ENCODE data around the gene UBXN4. TPM values are rescaled to one million over a fixed set of nuclear protein-coding genes. Genes with fewer than 3 reads are reported as not detected.

The UBXN4 gene
- total and polyA plus RNA-seq, 10 donors: 36.6 to 101 (median 89.1) TPM

- TF ChIP-seq POLR2AphosphoS5 (IDR thresholded peaks at IDR 0.05): no peak
- no peak for TF ChIP-seq POLR2A (IDR thresholded peaks at IDR 0.05)
- no peak for TF ChIP-seq CTCF (IDR thresholded peaks at IDR 0.05 in 8 of 11, conservative IDR thresholded peaks at IDR 0.05 in 3 of 11)
- no peak overlapping the region for H3K27ac ChIP-seq
- no peak for DNase-seq
- H3K4me3 ChIP-seq: no peak overlapping the region
- intact Hi-C loops (cut with DNase I; ENCODE audit: low total_unique reads): no loop called here
- H3K36me3 ChIP-seq: peaks cover 5 to 100% (median 95%) of the 10 kb centered on the region in 6 donors
- H3K9me3 ChIP-seq: no peaks in the 10 kb centered on the region
- H3K4me1 ChIP-seq: no peaks in the 10 kb centered on the region
- no peaks in the 10 kb centered on the region for H3K27me3 ChIP-seq (replicated peaks in 1 of 7)
Observed at GRCh38 chr2:135773917-135774316, 32.3 kb downstream of the UBXN4 start.

- DNase-seq: no peak
- no peaks in the 10 kb centered on the region for H3K4me1 ChIP-seq
- H3K27ac ChIP-seq: no peak overlapping the region
- TF ChIP-seq CTCF (IDR thresholded peaks at IDR 0.05 in 8 of 11, conservative IDR thresholded peaks at IDR 0.05 in 3 of 11) (no peak), POLR2AphosphoS5 (IDR thresholded peaks at IDR 0.05) (no peak), POLR2A (IDR thresholded peaks at IDR 0.05) (no peak)
- no peaks in the 10 kb centered on the region for H3K9me3 ChIP-seq
- intact Hi-C loops (cut with DNase I; ENCODE audit: low total_unique reads): no loop called here
- no peak overlapping the region for H3K4me3 ChIP-seq
- no peaks in the 10 kb centered on the region for H3K27me3 ChIP-seq (replicated peaks in 1 of 7)
- WGBS, 5 donors: 48 to 51% (median 50%) methylated on average over 2 of the region's 2 CpGs
- H3K36me3 ChIP-seq: peaks cover 8 to 100% (median 96%) of the 10 kb centered on the region in 6 donors
Observed at GRCh38 chr2:135775420-135775819, 33.8 kb downstream of the UBXN4 start.

DNA sequence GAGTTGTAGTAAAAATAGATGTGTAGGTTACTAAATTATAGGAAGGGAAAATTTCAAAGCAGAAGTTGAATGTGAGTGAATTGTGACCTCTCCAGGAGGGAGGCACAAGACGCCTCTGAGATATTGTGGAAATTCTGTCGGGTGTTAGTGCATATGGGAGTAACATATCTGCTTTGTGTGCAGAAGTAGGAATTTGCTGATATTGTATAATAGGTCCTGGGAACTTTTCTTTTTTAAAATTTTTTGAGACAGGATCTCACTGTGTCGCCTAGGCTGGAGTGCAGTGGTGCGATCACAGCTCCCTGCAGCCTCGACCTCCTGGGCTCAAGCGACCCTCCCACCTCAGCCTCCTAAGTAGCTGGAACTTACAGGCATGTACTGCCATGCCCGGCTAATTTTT, 34.7 kb downstream of the UBXN4 start:
- WGBS, 5 donors: 92 to 99% (median 97%) methylated on average over 7 of the region's 7 CpGs
- no peak for DNase-seq

GRCh38 chr2:135782231-135782630, 40.6 kb downstream of the UBXN4 start:
- Histone ChIP-seq H3K27ac (no peak overlapping the region), H3K4me3 (no peak overlapping the region), H3K9me3 (no peaks in the 10 kb centered on the region), H3K36me3 (peaks cover 8 to 100% (median 88%) of the 10 kb centered on the region in 6 donors), H3K4me1 (no peaks in the 10 kb centered on the region), H3K27me3 (replicated peaks in 1 of 7) (no peaks in the 10 kb centered on the region)
- DNase-seq: no peak
- no peak for TF ChIP-seq POLR2A (IDR thresholded peaks at IDR 0.05)
- no peak for TF ChIP-seq POLR2AphosphoS5 (IDR thresholded peaks at IDR 0.05)
- TF ChIP-seq CTCF (IDR thresholded peaks at IDR 0.05 in 8 of 11, conservative IDR thresholded peaks at IDR 0.05 in 3 of 11): no peak
- intact Hi-C loops (cut with DNase I; ENCODE audit: low total_unique reads): no loop called here
- 94 to 99% (median 97%) methylated on average over 2 of the region's 2 CpGs for WGBS, 5 donors

More for the DNA sequence above, 34.7 kb downstream of the UBXN4 start:
- Histone ChIP-seq H3K9me3 (no peaks in the 10 kb centered on the region), H3K4me3 (no peak overlapping the region), H3K4me1 (no peaks in the 10 kb centered on the region), H3K36me3 (peaks cover 8 to 100% (median 96%) of the 10 kb centered on the region in 6 donors), H3K27me3 (replicated peaks in 1 of 7) (no peaks in the 10 kb centered on the region), H3K27ac (no peak overlapping the region)
- intact Hi-C loops (cut with DNase I; ENCODE audit: low total_unique reads): no loop called here
- TF ChIP-seq POLR2A (IDR thresholded peaks at IDR 0.05) (no peak), POLR2AphosphoS5 (IDR thresholded peaks at IDR 0.05) (no peak), CTCF (IDR thresholded peaks at IDR 0.05 in 8 of 11, conservative IDR thresholded peaks at IDR 0.05 in 3 of 11) (no peak)

All from spleen (tissue), 11 donors.